Naive B cell (primary cell): Measurements from ENCODE around the gene RPE. TPM values are rescaled to one million over a fixed set of nuclear protein-coding genes. Genes with fewer than 3 reads are reported as not detected.

Experiments used
- polyA plus RNA-seq, 6 donors: library from polyadenylated mRNA; unstranded; fragments of 300-500 nt; fragmentation: Illumina TruSeq; gene quantifications; one replicate each; pipeline ENCODE4 v1.2.3, GENCODE V29; 2021; ENCODE audit warnings: low read depth in 6 of 6

The RPE gene
- polyA plus RNA-seq, 6 donors from 2014 or later, result 15.9 to 24.0 (median 19.5) TPM

Other genes with a start within 250 kb of the RPE start
- not detected for gene UNC80, start 230.8 kb upstream of the RPE start, polyA plus RNA-seq
- 1 to 10 TPM in 5 of 6 donors, under 1 TPM in 1; 0.52 to 3.2 (median 2.4) TPM for gene KANSL1L, start 168.8 kb downstream of the RPE start, polyA plus RNA-seq
- not detected for gene ACADL, start 222.8 kb downstream of the RPE start, polyA plus RNA-seq